GM18870 (cell line): ENCODE results near the gene PRKCA.
"Not testable (repeated sequence)": the region's sequence is repeated elsewhere in the genome, so short reads cannot be mapped to it uniquely, and the experiment has no call there.

Experiments used
- ATAC-seq: cut with Tn5 transposase; IDR thresholded peaks from one replicate; pipeline ENCODE4 v1.9.1; 2021; ENCODE audit warnings: moderate library complexity; ENCODE audit not compliant: unreplicated experiment

The PRKCA gene

DNA sequence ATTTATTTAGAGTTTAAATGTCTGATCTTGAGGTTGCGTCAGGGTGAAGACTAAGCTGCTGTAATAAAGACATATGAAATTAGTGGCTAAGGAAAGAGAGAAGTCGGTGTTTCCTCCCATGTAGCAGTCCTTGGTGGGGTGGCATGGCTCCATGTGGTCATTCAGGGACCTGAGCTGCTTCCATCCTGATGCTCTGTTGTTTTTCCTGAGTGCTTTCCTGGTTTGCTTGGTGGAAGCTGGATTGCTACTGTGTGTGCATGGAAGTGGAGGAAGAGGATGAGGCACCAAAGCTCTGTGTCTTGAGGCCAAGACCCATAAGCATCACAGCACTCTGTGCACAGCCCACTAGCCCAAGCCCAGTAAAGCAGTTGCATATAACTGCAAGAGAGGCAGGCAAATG lies 290.7 kb downstream of the PRKCA start:
- ATAC-seq, result no peak

DNA sequence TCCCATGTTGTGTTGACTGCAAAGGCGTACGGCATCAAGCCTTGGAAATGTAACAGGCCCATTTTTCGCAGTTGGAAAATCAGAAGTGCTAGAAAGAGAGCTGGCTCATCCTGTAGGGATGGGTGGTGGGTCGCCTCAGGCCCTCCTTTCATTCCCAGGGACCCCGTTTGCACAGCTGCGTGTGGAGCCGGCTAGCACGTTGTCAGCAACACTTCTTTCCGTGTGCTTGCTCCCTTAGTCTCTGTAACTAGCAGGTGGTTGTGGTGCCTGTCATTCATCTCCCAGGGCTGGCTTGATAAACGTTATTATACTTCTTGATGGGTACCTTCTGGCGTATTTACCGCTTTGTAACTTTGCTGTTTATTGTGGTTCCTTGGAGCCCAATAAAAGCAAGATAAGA lies 293.5 kb downstream of the PRKCA start:
- no peak for ATAC-seq

DNA sequence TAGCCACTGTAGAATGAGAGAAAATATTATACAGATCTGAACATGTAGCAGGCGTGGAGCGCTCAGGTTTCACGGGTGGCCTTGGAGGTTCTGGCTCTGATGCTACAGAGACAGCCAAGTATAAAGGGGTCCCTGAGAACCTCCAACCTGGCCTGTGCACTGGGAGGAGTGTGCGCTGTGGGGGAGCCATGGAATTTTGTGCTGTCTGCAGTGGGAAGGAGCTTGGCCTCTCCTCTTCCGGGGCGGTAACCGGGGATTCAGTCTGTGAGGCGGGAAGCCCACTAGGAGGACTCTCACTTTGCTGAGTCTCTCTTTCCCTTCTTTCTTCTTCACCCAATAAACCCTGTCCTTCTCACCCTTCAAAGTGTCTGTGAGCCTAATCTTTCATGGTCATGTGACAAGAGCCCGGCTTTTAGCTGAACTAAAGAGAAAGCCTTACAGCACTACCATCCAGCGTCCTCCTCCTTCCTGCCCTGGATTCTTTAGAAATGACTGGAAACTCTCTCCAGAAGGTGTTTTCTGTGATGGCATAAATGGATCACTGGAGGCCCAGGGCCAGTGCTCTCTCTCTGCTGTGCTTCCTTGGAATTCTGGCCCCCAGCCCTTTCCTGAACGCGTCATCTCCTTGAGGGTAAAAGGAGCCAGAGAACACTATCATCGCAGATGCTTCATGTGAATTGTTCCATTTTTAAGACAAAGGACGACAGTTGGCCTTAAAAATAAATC lies 300.4 kb downstream of the PRKCA start:
- no peak for ATAC-seq

DNA sequence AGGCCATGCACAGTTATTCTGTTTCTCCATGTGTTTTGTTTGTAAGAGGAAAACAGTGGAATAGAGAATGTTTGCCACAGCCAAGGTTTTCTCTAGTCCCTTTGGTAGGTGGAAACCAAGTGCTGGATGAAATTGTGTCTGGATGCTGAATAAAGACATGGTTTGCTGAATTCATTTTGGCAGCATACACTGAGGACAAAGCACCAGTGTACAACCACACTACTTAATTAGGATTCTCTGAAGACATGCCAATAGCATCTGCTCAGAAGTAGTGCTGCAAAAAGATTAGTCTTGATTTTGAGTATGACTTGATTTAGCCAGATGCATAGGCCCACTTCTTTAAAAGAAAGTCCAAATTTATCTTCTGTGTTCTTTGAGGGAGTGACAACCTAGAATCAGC lies 302.0 kb downstream of the PRKCA start:
- ATAC-seq, result no peak

DNA sequence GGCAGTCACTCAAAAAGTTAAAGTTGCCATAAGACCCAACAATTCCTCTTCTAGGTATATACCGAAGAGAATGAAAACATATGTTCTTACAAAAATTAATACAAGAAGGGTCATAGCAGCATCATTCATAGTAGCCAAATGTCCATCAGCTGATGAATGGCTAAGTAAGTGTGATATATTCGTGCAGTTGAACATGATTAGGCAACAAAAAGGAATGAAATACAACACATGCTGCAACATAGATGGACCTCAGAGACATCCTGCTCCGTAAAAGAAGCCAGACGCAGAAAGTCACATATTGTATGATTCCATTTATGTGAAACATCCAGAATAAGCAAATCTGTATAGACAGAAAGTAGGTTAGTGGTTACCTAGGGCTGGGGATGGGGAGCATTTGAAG lies 303.1 kb downstream of the PRKCA start:
- no peak for ATAC-seq

DNA sequence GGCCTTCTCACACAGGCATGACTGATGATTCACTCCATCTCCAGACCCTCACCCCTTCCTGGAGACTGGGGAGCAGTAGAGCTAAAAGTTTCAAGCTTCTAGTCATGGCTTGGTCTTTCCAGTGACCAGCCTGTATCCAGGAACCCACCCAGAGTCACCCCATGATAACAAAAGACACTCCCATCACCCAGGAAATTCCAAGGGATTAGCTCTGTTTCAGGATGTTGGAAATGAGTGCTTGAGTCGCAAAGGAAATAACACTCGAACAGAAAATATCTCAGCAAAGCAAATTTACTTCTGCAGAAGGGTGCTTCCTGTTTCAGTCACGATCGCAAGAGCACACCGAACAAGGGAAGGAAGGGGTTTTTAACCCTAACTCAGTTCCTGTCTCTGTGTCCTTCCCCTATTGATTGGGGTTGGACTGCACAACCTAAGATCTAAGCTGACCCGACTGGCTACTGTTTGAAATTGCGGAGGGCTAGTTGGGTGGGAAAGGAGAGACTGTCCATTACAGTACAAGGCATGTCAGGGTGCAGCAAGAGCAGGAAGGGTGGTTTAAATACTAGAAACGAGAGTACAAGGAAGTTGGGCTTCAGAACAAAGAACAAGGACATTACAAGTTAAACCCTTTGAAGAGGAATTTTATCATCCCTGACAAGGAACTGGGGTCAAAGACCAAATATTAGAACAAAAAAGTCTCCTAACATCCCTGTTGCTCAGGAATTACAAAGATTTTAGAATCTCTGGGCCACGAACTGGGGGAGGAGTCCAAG lies 308.1 kb downstream of the PRKCA start:
- ATAC-seq, result no peak

DNA sequence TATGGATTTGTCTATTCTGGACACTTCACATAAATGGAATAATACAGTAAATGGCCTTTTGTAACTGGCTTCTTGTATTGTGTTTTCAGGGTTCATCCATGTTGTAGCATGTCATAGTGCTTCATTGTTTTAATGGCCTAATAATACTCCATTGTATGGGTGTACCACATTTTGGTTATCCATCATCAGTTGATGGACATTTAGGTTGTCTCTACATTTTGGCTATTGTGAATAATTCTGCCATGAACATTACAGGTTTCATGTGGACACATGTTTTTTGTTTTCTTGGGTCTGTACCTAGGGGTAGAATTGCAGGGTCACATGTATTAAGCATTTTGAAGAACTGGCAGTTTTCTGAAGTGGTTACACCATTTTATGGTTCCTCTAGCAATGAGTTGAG lies 309.0 kb downstream of the PRKCA start:
- no peak for ATAC-seq

DNA sequence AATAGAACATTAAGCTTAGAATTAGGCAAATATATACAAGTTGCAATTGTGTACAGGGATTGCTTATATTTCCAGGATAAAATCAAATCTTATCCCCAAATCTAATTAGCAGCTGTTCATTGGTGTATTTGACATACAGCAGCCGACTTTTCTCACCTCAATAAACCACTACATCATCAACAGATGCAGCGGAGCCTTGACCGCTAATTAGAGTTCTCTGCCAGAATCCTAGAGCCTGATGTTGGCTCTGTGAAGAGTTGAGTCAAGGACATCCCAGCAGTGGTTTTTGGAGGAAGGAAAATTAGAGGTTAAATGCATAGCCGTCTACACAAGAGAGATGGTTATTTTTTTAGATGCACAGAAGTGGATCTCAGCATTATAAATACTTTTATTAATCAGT lies 310.6 kb downstream of the PRKCA start:
- no peak for ATAC-seq

DNA sequence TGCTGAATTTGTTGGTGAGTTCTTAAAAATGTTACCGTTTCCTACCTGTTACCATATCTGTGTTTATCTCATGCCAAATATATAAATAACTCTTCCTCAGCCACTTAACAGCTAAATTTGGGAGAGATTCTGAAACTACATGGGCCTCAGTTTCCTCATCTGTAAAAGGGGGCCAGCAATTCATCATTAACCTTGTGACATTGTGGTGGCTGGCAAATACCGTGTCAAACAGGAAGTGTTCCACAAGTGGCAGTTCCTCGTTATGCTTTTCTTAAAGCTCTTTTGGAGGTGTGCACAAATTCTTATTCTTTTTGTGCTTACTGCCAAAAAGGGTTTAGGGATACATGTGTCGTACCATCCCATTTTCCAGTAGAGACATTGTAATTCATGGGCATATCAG lies 312.1 kb downstream of the PRKCA start:
- no peak for ATAC-seq

DNA sequence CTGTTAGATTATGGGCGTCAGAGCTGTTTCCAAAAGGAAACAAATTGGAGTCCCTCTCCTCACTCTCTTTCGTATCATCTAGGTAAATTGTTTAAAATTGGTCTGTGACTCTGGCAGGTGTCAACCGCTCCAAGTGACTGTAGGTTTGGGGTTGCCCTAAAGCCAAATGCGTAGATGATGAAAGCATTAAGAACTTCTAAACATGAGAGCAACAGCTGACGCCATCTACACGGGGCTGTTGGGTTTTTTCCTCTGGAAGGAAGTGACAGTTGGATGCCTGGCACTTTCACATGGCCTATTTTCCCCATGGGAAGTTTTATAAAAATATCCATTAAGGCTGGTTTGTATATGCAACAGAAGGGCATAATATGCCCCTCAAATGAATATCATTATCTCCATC lies 316.8 kb downstream of the PRKCA start:
- no peak for ATAC-seq

DNA sequence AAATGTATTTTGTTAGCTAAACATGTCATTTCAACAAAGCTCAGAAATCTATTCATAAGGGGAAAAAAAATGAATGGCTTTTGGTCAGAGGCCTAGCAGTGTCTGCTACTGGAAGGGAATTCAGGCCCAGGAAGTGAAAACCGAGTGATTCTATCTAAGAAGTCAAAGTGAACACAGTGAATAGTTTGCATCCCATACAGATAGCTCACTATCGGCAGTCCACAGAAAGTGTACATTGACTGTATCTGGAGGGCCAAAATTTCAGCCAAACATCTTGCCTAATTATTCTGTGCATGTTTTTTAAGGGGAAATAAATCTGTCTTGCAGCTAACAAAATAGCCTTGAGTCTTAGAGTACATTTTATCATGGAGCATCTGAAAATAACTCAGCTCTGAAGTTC lies 318.1 kb downstream of the PRKCA start:
- no peak for ATAC-seq

DNA sequence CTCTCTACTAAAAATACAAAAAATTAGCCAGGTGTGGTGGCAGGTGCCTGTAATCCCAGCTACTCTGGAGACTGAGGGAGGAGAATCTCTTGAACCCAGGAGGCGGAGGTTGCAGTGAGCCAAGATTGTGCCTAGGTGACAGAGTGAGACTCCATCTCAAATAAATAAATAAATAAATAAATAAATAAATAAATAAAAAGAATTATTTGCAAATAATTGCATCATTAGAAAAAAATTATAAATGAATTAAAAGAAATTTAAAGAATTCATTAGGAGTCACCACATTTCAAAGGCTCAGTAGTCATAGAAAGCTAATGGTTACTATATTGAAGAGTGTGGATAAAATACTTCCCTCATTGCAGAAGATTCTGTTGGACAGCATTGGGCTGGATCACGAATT lies 322.2 kb downstream of the PRKCA start:
- not testable (repeated sequence) for ATAC-seq

DNA sequence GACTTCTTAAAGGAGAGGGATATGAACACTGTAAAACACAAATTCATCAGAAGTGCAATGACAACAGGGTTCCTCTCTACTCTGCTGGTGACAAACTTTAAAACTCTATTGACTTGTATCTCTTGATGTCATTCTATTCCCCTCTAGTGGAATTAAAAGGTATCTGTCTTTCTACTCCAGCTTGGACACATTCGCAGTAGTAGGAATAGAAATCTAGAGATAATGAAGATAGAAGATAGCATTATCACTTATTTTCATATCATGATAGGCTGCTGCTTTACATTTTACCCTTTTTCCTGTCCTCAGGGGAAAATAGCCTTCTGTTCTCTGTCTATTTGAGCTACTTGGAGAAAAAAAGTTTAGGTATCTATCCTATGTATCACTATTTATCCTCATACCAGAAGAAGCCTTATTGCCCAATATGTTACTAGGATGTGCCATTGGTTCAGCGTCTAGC lies 322.9 kb downstream of the PRKCA start:
- ATAC-seq, result no peak

DNA sequence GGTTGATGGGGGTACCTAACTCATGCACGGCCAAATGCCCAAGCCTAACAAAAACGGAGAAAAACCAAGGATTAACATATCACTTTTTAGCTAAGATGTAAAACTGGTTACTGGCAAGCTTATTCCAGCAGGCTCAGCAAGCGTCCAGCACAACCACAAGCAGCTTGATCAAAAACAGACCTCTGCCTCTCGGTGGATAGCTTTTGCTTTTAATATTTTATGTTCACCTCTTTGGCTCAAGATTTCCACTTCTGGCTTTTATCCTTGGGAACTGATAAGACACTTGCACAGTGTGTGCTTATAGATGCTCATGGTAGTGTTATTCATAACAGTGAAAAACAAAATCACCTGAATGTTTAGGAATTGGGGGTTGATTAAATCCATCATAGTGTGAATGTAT lies 325.6 kb downstream of the PRKCA start:
- ATAC-seq, result no peak

DNA sequence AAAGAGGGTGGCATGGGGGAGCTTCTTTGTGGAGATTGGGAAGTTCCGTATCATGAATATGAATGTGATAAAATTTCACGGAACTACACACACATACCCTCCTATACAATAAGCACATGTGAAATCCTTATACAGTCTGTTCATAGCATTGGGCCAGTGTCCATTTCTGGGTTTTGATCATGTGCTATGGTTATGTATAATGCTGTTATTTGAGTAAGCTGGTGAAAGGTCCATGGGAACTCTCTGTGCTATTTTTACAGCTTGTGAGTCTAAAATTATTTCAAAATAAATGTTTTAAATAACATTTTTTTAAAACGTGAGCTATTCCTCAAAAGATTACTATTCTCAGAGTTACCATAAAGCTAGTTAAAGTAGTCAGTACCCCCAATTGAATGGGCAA lies 327.3 kb downstream of the PRKCA start:
- no peak for ATAC-seq

DNA sequence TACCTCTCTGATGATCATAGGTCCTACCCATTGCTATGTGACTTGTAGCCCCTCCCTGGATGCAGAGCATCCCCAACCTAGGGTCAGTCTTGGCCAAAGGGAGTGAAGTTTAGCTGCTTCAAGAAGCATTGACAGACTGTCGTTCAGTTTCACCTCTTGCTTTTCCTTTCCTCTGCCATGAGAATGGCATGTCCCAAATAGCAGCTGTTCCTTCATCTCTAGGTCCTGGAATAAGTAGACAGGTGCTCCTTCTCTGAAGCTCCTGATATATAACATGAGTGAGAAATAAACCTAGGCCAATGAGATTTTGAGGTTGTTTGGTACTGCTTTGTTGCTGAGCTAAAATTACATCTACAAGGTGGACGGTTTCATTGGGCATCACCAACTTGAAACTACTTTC lies 328.0 kb downstream of the PRKCA start:
- ATAC-seq, result no peak

DNA sequence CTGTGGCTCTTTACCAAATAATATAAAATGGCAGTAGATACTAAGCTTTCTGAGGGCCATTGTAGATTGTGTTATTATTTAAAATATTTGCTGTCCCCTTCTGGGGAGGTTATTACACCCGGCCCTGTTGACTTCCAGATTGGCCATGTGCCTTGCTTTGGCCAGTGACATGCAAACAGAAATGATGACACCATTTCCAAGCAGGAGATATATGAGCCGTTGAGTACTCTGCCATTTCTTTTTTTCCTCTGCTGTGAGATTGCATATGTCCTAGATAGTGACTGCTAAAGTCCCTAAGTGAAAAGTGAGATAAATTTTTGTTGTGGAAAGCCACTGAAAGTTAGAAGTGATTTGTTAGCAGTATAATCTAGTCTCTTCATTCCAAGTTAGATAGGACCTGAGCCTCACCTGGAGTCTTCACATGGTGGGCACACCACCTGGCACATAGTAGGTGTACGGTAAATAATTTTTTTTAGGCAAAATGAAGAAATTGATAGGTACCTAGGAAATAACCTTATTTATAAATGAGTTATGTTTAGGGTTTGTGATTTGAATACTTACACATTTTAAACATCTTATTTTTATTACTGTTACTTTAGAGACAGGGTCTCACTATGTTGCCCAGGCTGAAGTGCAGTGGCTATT lies 328.5 kb downstream of the PRKCA start:
- no peak for ATAC-seq

DNA sequence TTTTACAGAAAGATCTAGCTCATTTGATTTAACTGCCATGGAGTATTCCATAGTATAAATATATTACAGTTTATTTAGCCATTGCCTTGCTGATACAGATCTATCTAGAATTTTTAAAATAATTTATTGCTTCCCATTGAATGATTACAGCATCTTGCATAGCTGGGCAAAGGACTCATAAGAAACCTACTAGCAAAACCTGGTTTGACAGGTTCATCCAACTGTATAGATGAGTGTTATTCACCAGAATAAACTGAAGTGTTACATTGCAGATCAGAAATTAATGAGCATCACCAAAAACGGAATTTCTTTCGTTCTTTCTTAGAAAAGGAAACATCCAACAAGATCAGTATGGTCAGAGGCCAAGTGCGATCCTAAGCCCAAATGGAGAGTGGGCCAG lies 330.3 kb downstream of the PRKCA start:
- no peak for ATAC-seq

DNA sequence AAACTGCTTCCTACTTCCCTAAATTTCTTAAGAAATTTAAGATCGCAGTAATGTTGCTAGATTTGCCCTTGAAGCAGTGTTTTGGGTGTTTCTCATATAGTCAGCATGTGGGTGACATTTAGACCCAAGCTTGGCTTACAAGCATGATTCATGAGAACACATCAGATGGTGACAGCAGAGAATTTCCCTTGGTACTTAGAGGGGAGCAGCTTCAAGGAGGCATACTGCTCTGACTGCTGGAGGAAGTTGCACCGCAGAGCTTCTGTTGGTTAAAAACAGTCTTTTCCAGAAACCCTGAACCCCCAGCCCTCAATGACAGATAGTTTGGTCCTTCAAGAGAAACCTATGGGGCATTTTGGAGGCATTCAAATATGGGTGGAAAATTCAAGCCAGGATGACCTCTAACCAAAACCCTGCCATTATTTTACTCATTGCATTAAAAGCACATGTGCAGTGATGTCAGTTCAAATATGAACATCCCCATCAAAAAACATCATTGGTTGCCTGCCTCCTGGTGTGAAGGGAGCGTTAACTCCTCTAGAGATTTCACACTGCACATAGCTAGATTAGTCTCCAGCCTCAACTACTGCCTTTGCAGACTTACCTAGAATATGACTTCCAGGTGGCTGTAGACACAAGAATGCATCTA lies 331.0 kb downstream of the PRKCA start:
- ATAC-seq, result no peak

DNA sequence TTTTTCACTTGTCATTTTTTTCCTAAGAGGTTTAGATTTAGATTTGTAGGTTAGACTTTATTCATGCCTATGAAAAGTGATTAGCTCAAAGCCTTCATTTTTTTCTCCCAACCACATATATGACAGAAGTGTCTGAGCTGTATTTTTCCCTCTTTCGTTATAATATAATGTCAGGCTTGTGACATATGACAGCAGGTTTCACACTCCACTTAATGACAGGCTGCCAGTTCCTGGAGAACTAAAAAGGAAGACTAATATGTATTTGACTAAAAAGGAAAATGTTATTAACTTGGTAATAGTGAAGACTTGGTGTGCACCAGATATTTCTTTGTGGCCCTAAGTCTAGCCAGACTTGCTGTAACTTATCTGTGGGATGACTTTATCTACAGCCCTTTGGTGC lies 331.8 kb downstream of the PRKCA start:
- no peak for ATAC-seq

DNA sequence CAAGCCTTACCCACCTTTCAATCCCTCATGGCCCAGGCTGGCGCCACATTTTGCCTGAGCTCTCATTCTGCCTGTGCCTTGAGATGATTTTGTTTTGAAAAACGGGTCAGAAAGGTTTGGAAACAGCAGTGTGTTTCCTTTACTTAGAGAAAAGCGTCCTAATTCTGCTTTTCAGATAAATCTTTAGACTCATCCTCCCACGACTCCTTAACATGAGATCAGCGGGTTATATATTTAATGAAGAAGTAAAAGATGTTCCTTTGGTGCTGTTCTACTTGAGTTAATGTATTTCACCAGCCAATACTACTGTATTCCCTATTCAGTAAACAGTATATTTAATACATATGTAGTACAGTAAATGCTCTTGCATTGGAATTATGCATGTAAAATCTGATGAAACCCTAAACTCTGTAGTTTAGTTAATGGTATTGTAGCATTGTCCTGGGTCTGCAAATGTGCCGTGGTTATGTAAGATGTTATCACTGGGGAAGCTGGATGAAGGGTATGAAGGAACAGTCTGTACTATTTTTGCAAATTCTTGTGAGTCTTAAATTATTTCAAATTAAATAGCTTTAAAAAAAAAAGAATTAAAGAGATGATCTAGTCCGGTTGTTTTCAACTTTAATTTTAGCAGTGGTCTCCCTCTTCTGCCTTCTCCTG lies 333.1 kb downstream of the PRKCA start:
- ATAC-seq, result no peak
